GM23338 (cell line): ENCODE results near the gene MS4A7. TPM values are rescaled to one million over a fixed set of nuclear protein-coding genes. Genes with fewer than 3 reads are reported as not detected.

ENCODE experiments used
- ATAC-seq: fragments of 200-7000 bp; cut with Tn5 transposase; 3 replicates; pipeline ENCODE4 v1.9.1; 2020
- DNase-seq: peaks from one replicate; pipeline ENCODE4 v3.0.0-alpha.2; 2015; ENCODE audit warnings: low spot score
- H2AFZ ChIP-seq: fragments of 200-600 bp; sonication (generic); 2 replicates; pipeline ENCODE4 v1.8.0; 2016; ENCODE audit warnings: antibody characterized with exemption, mild to moderate bottlenecking, moderate library complexity
- H3F3A ChIP-seq: fragments of 200-600 bp; sonication (generic); replicated peaks from 2 replicates; pipeline ENCODE4 v1.8.0; 2017; ENCODE audit warnings: antibody characterized with exemption, mixed run types, low read depth
- H3K27ac ChIP-seq: fragments of 200-600 bp; sonication (generic); 2 replicates; pipeline ENCODE4 v1.6.1; 2016; ENCODE audit warnings: low read depth
- H3K27me3 ChIP-seq: fragments of 200-600 bp; sonication (generic); 2 replicates; pipeline ENCODE4 v1.8.0; 2016; ENCODE audit warnings: mild to moderate bottlenecking, mixed run types, moderate library complexity; ENCODE audit not compliant: insufficient read depth
- H3K36me3 ChIP-seq: fragments of 200-600 bp; sonication (generic); 2 replicates; pipeline ENCODE4 v1.8.0; 2016; ENCODE audit warnings: mild to moderate bottlenecking; ENCODE audit not compliant: insufficient read depth
- H3K4me1 ChIP-seq: fragments of 200-600 bp; sonication (generic); 2 replicates; pipeline ENCODE4 v1.8.0; 2016; ENCODE audit warnings: mild to moderate bottlenecking, moderate library complexity; ENCODE audit not compliant: insufficient read depth
- H3K4me2 ChIP-seq: fragments of 200-600 bp; sonication (generic); 2 replicates; pipeline ENCODE4 v1.7.1; 2017; ENCODE audit warnings: mixed run types
- H3K4me3 ChIP-seq: fragments of 200-600 bp; sonication (generic); 2 replicates; pipeline ENCODE4 v1.6.1; 2016; ENCODE audit warnings: mixed run types
- H3K79me2 ChIP-seq: fragments of 200-600 bp; sonication (generic); replicated peaks from 2 replicates; pipeline ENCODE4 v1.8.0; 2017; ENCODE audit warnings: mild to moderate bottlenecking; ENCODE audit not compliant: insufficient read depth
- H3K9me2 ChIP-seq: fragments of 200-600 bp; sonication (generic); 2 replicates; pipeline ENCODE4 v1.8.0; 2017; ENCODE audit not compliant: insufficient read depth
- H4K20me1 ChIP-seq: fragments of 200-600 bp; sonication (generic); replicated peaks from 2 replicates; pipeline ENCODE4 v1.8.0; 2017; ENCODE audit warnings: mild to moderate bottlenecking; ENCODE audit not compliant: insufficient read depth
- H3K27ac Mint-ChIP-seq: 2 replicates; pipeline ENCODE4 v1.8.0; 2020; ENCODE audit warnings: inconsistent platforms, mild to moderate bottlenecking, moderate library complexity, mixed read lengths
- H3K27me3 Mint-ChIP-seq: 3 replicates; pipeline ENCODE4 v1.8.0; 2022; ENCODE audit warnings: low read depth, mild to moderate bottlenecking, moderate library complexity, mixed read lengths, inconsistent platforms; ENCODE audit not compliant: insufficient read depth, poor library complexity
- H3K36me3 Mint-ChIP-seq: 3 replicates; pipeline ENCODE4 v1.8.0; 2021; ENCODE audit warnings: low read depth, mild to moderate bottlenecking, inconsistent platforms, moderate library complexity, mixed read lengths
- H3K4me1 Mint-ChIP-seq: 3 replicates; pipeline ENCODE4 v1.8.0; 2020; ENCODE audit warnings: mild to moderate bottlenecking, inconsistent platforms, mixed read lengths
- H3K4me3 Mint-ChIP-seq: 3 replicates; pipeline ENCODE4 v1.8.0; 2021; ENCODE audit warnings: moderate library complexity, mild to moderate bottlenecking, inconsistent platforms, mixed read lengths
- H3K9me3 Mint-ChIP-seq: 3 replicates; pipeline ENCODE4 v1.8.0; 2020; ENCODE audit warnings: moderate library complexity, mild to moderate bottlenecking, inconsistent platforms, mixed read lengths
- CREB1 ChIP-seq: fragments of 250-450 bp; sonication (Bioruptor Pico); IDR thresholded peaks from 2 replicates; pipeline ENCODE4 v1.5.0; 2020; ENCODE audit warnings: low read depth, mild to moderate bottlenecking, moderate library complexity
- CTCF ChIP-seq, 2 experiments: fragments of 200-600 bp in 1 of 2; sonication (generic) in 1 of 2; conservative IDR thresholded peaks; 2 replicates each; pipeline versions ENCODE4 v1.5.1 to v1.6.1; 2016 to 2017; ENCODE audit warnings: antibody characterized with exemption in 2 of 2, low read depth in 2 of 2, mild to moderate bottlenecking in 2 of 2, moderate library complexity in 1 of 2
- ETS1 ChIP-seq: IDR thresholded peaks from 2 replicates; pipeline ENCODE4 v1.6.1; 2016; ENCODE audit warnings: antibody characterized with exemption
- EZH2phosphoT487 ChIP-seq: fragments of 200-600 bp; sonication (generic); IDR thresholded peaks from one replicate; pipeline ENCODE4 v1.8.1; 2018; ENCODE audit warnings: antibody characterized with exemption; ENCODE audit not compliant: unreplicated experiment
- JUNB ChIP-seq: IDR thresholded peaks from one replicate; pipeline ENCODE4 v1.6.1; 2016; ENCODE audit warnings: antibody characterized with exemption; ENCODE audit not compliant: unreplicated experiment
- POLR2AphosphoS5 ChIP-seq: IDR thresholded peaks from 2 replicates; pipeline ENCODE4 v1.6.1; 2016; ENCODE audit warnings: antibody characterized with exemption, low read depth
- REST ChIP-seq: IDR thresholded peaks from one replicate; pipeline ENCODE4 v1.6.1; 2018; ENCODE audit warnings: antibody characterized with exemption; ENCODE audit not compliant: unreplicated experiment
- ZNF331 ChIP-seq: fragments of 250-450 bp; sonication (Bioruptor Pico); IDR thresholded peaks from 2 replicates; pipeline ENCODE4 v1.5.0; 2020; ENCODE audit warnings: low read depth, mild to moderate bottlenecking, moderate library complexity
- ZNF462 ChIP-seq: fragments of 250-450 bp; sonication (Bioruptor Pico); IDR thresholded peaks from 2 replicates; pipeline ENCODE4 v1.5.0; 2020; ENCODE audit warnings: mild to moderate bottlenecking, moderate library complexity
- polyA plus RNA-seq: library from polyadenylated mRNA; unstranded; fragments of >200 nt; fragmentation: Nextera tagmentation; extraction: Ambion mirVana; gene quantifications from 2 replicates; pipeline ENCODE4 v1.2.1, GENCODE V29; 2016
- total RNA-seq: library from RNA; depleted of rRNA; stranded (reverse); fragments of >200 nt; shearing (Covaris generic); gene quantifications from 2 replicates; pipeline ENCODE4 v1.2.3, GENCODE V29; 2014

MS4A7 gene
- total and polyA plus RNA-seq, 2 experiments from 2014 or later = 0.07 TPM; not detected in 1

GRCh38 chr11:60367009-60367408 lies 11.3 kb upstream of the MS4A7 start:
- peak; percentile 50 for DNase-seq
- TF ChIP-seq REST (no peak), POLR2AphosphoS5 (no peak)
- H3K4me1 ChIP-seq = peaks cover 11% of the 10 kb centered on the region
- H3K9me2 ChIP-seq = peaks cover 17% of the 10 kb centered on the region
- peak overlapping the region; percentile 85 for H3K27ac ChIP-seq
- Mint-ChIP-seq H3K4me3 (no peak overlapping the region), H3K27me3 (no peaks in the 10 kb centered on the region), H3K36me3 (peaks cover 35% of the 10 kb centered on the region), H3K27ac (no peak overlapping the region), H3K9me3 (peaks cover 31% of the 10 kb centered on the region), H3K4me1 (peaks cover 16% of the 10 kb centered on the region)
- H4K20me1 ChIP-seq = no peaks in the 10 kb centered on the region
- ATAC-seq = peak; percentile 29; the same call in 1 of the 3 replicates
- H2AFZ ChIP-seq = no peak overlapping the region
- H3K27me3 ChIP-seq = no peaks in the 10 kb centered on the region
- H3K4me3 ChIP-seq = no peak overlapping the region
- no peaks in the 10 kb centered on the region; the same call in 1 of the 2 replicates for H3K36me3 ChIP-seq
- peak overlapping the region; percentile 45; the same call in 1 of the 2 replicates for H3K4me2 ChIP-seq
- H3K79me2 ChIP-seq = no peaks in the 10 kb centered on the region
- H3F3A ChIP-seq = no peaks in the 10 kb centered on the region

GRCh38 chr11:60367896-60368295 lies 10.4 kb upstream of the MS4A7 start:
- ATAC-seq (no peak), DNase-seq (no peak)
- Histone ChIP-seq H4K20me1 (no peaks in the 10 kb centered on the region), H3K9me2 (peaks cover 18% of the 10 kb centered on the region), H3K4me1 (peaks cover 11% of the 10 kb centered on the region), H3K4me2 (no peak overlapping the region), H3K4me3 (no peak overlapping the region), H3K27ac (no peak overlapping the region), H3K79me2 (no peaks in the 10 kb centered on the region), H2AFZ (0 out of 2 replicates have a peak overlapping the region, but pooled peaks have one; percentile 23), H3K27me3 (no peaks in the 10 kb centered on the region), H3K36me3 (no peaks in the 10 kb centered on the region; the same call in 1 of the 2 replicates), H3F3A (no peaks in the 10 kb centered on the region)
- peaks cover 16% of the 10 kb centered on the region for H3K4me1 Mint-ChIP-seq
- peaks cover 25% of the 10 kb centered on the region for H3K9me3 Mint-ChIP-seq
- H3K4me3 Mint-ChIP-seq = no peak overlapping the region
- H3K27ac Mint-ChIP-seq = no peak overlapping the region
- peaks cover 31% of the 10 kb centered on the region for H3K36me3 Mint-ChIP-seq
- H3K27me3 Mint-ChIP-seq = peaks cover 3% of the 10 kb centered on the region
- TF ChIP-seq EZH2phosphoT487 (no peak), ETS1 (no peak), ZNF331 (no peak), CREB1 (CRISPR knock-in tag) (no peak), ZNF462 (CRISPR knock-in tag) (no peak), CTCF (conservative IDR thresholded peaks at IDR 0.05; ENCODE audit: low read depth in 2 of 2) (no peak), JUNB (no peak)
